Endothelial cell of umbilical vein (primary cell): ENCODE measurements around the gene RAP1GAP2.

Experiments
- CTCF ChIP-seq, 2 donors: IDR thresholded peaks; 1 replicate in 1 of 2; 2 replicates in 1 of 2; pipeline ENCODE4 v1.5.1; 2011; ENCODE audit warnings: low read length in 2 of 2, mild to moderate bottlenecking in 2 of 2, moderate library complexity in 2 of 2, control low read depth in 1 of 2, inconsistent platforms in 1 of 2, low read depth in 1 of 2; ENCODE audit not compliant: insufficient read depth in 1 of 2; ENCODE audit errors: extremely low read depth in 1 of 2
- EZH2 ChIP-seq: IDR thresholded peaks from 2 replicates; pipeline ENCODE4 v1.6.1; 2012; ENCODE audit warnings: borderline replicate concordance, low read depth, mild to moderate bottlenecking, moderate library complexity, low read length, inconsistent platforms; ENCODE audit not compliant: severe bottlenecking
- FOS ChIP-seq: IDR thresholded peaks from 2 replicates; pipeline ENCODE4 v1.6.1; 2011; ENCODE audit warnings: mild to moderate bottlenecking, low read length, moderate library complexity, borderline replicate concordance; ENCODE audit not compliant: insufficient read depth
- GATA2 ChIP-seq: IDR thresholded peaks from 2 replicates; pipeline ENCODE4 v1.7.0; 2011; ENCODE audit warnings: low read depth, mild to moderate bottlenecking, moderate library complexity, mixed read lengths, low read length; ENCODE audit not compliant: insufficient read length, insufficient read depth
- JUN ChIP-seq: IDR thresholded peaks from 2 replicates; pipeline ENCODE4 v1.6.1; 2011; ENCODE audit warnings: borderline replicate concordance, low read depth; ENCODE audit not compliant: insufficient read length, insufficient read depth
- MAX ChIP-seq: IDR thresholded peaks from 2 replicates; pipeline ENCODE4 v1.6.1; 2011; ENCODE audit not compliant: insufficient read depth, insufficient read length
- MYC ChIP-seq: IDR thresholded peaks from one replicate; pipeline ENCODE4 v1.6.1; 2011; ENCODE audit warnings: mild to moderate bottlenecking, low read depth, low read length
- POLR2A ChIP-seq: IDR thresholded peaks from 2 replicates; pipeline ENCODE4 v1.6.1; 2012; ENCODE audit warnings: low read depth, mild to moderate bottlenecking, control low read depth, low read length
- POLR2AphosphoS5 ChIP-seq: IDR thresholded peaks from 2 replicates; pipeline ENCODE4 v1.6.1; 2012; ENCODE audit warnings: low read depth, mild to moderate bottlenecking, control low read depth, low read length, moderate library complexity; ENCODE audit not compliant: insufficient read depth

- TF ChIP-seq CTCF (IDR thresholded peaks at IDR 0.05; ENCODE audit: extremely low read depth in 1 of 2, insufficient read depth in 1 of 2, low read depth in 1 of 2, low read length in 2 of 2), result no peak
- no peak for TF ChIP-seq EZH2
- no peak for TF ChIP-seq POLR2A
- no peak for TF ChIP-seq JUN
- TF ChIP-seq MAX, result no peak
- no peak for TF ChIP-seq GATA2
- no peak for TF ChIP-seq MYC
- TF ChIP-seq POLR2AphosphoS5, result no peak
- TF ChIP-seq FOS, result no peak
Observed at GRCh38 chr17:2842464-2842863, 46.2 kb downstream of the RAP1GAP2 start.
